ENCODE measurements around the gene KLHDC9. TPM values are rescaled to one million over a fixed set of nuclear protein-coding genes. Genes with fewer than 3 reads are reported as not detected.

KLHDC9 gene
- total and polyA plus RNA-seq, 2 of the 8 experiments (the other 6 are each of a cell fraction or from before 2014, with no cell fraction given): 6.5 to 15.6 TPM

- Histone ChIP-seq H3K18ac (ENCODE audit: extremely low read depth, low read length) (peak overlapping the region; percentile 55), H2BK5ac (ENCODE audit: low read depth, low read length) (peak overlapping the region; percentile 87), H3K79me2 (ENCODE audit: control insufficient read depth in 1 of 2, insufficient read depth in 2 of 2, low read length in 2 of 2) (peaks cover 0 to 56% of the 10 kb centered on the region in 2 experiments; a peak in 3 of 4 replicates), H3K4me1 (replicated peaks in 1 of 4; ENCODE audit: control insufficient read depth in 3 of 4, insufficient read depth in 4 of 4, low read length in 3 of 4) (no peaks in the 10 kb centered on the region; a peak in 1 of 7 replicates), H3K4me2 (ENCODE audit: insufficient read depth in 1 of 2, low read depth in 2 of 2, low read length in 2 of 2) (peak overlapping the region; percentile 75 to 78), H2AFZ (ENCODE audit: low read length) (no peak overlapping the region), H3K27me3 (replicated peaks in 1 of 4; ENCODE audit: control insufficient read depth in 3 of 4, extremely low read depth in 1 of 4, insufficient read depth in 3 of 4, low read length in 3 of 4) (no peaks in the 10 kb centered on the region), H4K91ac (replicated peaks; ENCODE audit: insufficient read length, low read length) (peak overlapping the region; percentile 61), H4K5ac (ENCODE audit: insufficient read length, low read depth, low read length) (peak overlapping the region; percentile 79), H4K20me1 (replicated peaks in 1 of 2; ENCODE audit: control insufficient read depth in 1 of 2, insufficient read depth in 2 of 2, low read length in 2 of 2) (peaks cover 2% of the 10 kb centered on the region in 2 experiments), H2BK120ac (replicated peaks; ENCODE audit: low read depth, low read length) (no peak overlapping the region), H3K4ac (replicated peaks; ENCODE audit: insufficient read length, low read depth, low read length) (peak overlapping the region; percentile 58), H3K56ac (replicated peaks; ENCODE audit: insufficient read length, low read depth, low read length) (peak overlapping the region; percentile 43), H2AK5ac (ENCODE audit: low read depth, low read length) (no peak overlapping the region), H3K4me3 (ENCODE audit: extremely low read depth in 1 of 4, insufficient read depth in 2 of 4, low read depth in 3 of 4, low read length in 4 of 4) (peak overlapping the region; percentile 71 to 97 (median 84)), H2BK20ac (ENCODE audit: low read length) (no peak overlapping the region), H3K14ac (ENCODE audit: insufficient read length) (peak overlapping the region; percentile 23), H2BK12ac (ENCODE audit: low read depth, low read length) (no peak overlapping the region), H3K9ac (replicated peaks in 1 of 4; ENCODE audit: extremely low read depth in 1 of 4, low read depth in 3 of 4, low read length in 3 of 4) (peak overlapping the region in 3 of 4 experiments; percentile 64 to 85 (median 83); a peak in 5 of 7 replicates), H3K23ac (ENCODE audit: insufficient read length) (no peak overlapping the region), H3K27ac (ENCODE audit: low read depth, low read length) (peak overlapping the region; percentile 95; the same call in 1 of the 2 replicates), H3K9me3 (ENCODE audit: insufficient read depth in 2 of 2, low read depth in 1 of 2, low read length in 1 of 2) (no peaks in the 10 kb centered on the region), H3K79me1 (ENCODE audit: low read depth, low read length) (peaks cover 9% of the 10 kb centered on the region), H3K23me2 (ENCODE audit: low read depth, low read length) (peaks cover 9% of the 10 kb centered on the region), H3K36me3 (ENCODE audit: control insufficient read depth in 2 of 4, insufficient read depth in 4 of 4, low read length in 3 of 4) (peaks cover 0 to 28% (median 10%) of the 10 kb centered on the region in 4 experiments; a peak in 6 of 8 replicates), H2BK15ac (ENCODE audit: low read length) (0 out of 2 replicates have a peak overlapping the region, but pooled peaks have one; percentile 81), H4K8ac (ENCODE audit: extremely low read depth, insufficient read depth, low read length) (peak overlapping the region; percentile 95; the same call in 1 of the 2 replicates)
- DNase-seq (ENCODE audit: low read depth in 1 of 2, low spot score in 2 of 2) (no peak), FAIRE-seq (no peak)
- ChIA-PET POLR2A (ENCODE audit: partially characterized antibody) (interaction anchor here (0.6 to 9.6 kb wide), 20 partner anchors 10 to 220 kb away, joined by 3 to 130 read pairs (median 6); partner anchors contain the start of genes ADAMTS4, B4GALT3, F11R and KLHDC9), CTCF (ENCODE audit: partially characterized antibody) (interaction anchor here (0.9 to 2.7 kb wide), 5 partner anchors 9 to 35 kb away, joined by 3 to 10 read pairs (median 5); partner anchors contain the start of genes KLHDC9, PPOX and UFC1)
- TF ChIP-seq TAF1 (IDR thresholded peaks at IDR 0.05; ENCODE audit: low read depth, low read length): no peak
- TF ChIP-seq, protein P1, sequence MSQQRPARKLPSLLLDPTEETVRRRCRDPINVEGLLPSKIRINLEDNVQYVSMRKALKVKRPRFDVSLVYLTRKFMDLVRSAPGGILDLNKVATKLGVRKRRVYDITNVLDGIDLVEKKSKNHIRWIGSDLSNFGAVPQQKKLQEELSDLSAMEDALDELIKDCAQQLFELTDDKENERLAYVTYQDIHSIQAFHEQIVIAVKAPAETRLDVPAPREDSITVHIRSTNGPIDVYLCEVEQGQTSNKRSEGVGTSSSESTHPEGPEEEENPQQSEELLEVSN (IDR thresholded peaks at IDR 0.05): peak; percentile 79
- no peak for TF ChIP-seq EGR1 (IDR thresholded peaks at IDR 0.05; ENCODE audit: borderline replicate concordance, low read depth, low read length)
- TF ChIP-seq ASH2L (IDR thresholded peaks at IDR 0.05; ENCODE audit: low read length): peak; percentile 80
- TF ChIP-seq HDAC2 (IDR thresholded peaks at IDR 0.05; ENCODE audit: borderline replicate concordance in 1 of 2, low read depth in 2 of 2, low read length in 2 of 2): peak in 1 of 2 experiments; percentile 88; a peak in 1 of 4 replicates
- TF ChIP-seq SAP30 (IDR thresholded peaks at IDR 0.05; ENCODE audit: insufficient read depth, insufficient replicate concordance, low read length): peak; percentile 68
- no peak for TF ChIP-seq JUN (IDR thresholded peaks at IDR 0.05; ENCODE audit: low read depth, low read length)
- WGBS, 2 experiments (ENCODE audit: extremely low coverage in 1 of 2, insufficient coverage in 1 of 2, insufficient read length in 1 of 2, insufficient replicate concordance in 2 of 2, low coverage in 1 of 2, low lambda C conversion rate in 2 of 2, missing lambda C conversion rate in 1 of 2): 4% methylated on average over 11 of the region's 22 CpGs; no CpG with 5 or more reads in 1 of the 2 experiments
Observed at GRCh38 chr1:161131523-161132409, 33.6 kb downstream of the KLHDC9 start.
